ENCODE results near the gene MTFP1. TPM values are rescaled to one million over a fixed set of nuclear protein-coding genes. Genes with fewer than 3 reads are reported as not detected.

MTFP1 gene, protein sequence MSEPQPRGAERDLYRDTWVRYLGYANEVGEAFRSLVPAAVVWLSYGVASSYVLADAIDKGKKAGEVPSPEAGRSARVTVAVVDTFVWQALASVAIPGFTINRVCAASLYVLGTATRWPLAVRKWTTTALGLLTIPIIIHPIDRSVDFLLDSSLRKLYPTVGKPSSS
- 20.0 and 53.7 TPM in 2 replicates for total RNA-seq

DNA sequence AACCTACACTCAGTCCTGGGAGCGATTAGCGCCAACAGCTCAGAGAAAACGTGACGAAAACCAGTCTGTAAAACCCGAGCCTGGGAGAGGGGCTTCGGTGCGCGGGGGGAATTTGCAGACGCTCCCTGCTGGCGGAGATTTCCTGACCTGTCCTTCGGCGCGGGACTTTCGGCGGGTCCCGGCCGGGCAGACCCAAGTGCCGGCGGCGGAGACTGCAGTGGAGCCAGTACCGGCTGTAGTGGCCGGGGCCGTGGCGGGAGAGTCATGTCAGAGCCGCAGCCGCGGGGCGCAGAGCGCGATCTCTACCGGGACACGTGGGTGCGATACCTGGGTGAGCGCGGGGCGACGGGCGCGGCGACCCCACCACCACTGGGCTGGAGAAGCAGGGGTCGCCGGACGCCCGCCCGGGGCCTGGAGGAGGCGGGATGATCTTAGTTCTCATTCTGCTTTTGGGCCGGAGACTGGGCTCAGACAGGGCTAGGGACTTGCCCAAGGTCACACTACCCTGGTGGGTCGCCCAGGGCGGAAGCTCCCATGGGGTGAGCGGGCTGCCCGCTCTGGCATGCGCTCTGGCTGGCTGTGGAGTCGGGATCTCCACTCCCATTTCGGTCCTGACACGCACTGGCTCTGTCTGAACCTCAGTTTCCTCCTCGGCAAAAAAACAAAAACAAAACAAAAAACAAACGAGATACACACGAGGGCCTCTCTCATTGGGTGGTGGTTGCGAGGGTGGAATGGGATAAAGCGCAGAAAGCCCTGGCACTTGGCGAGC lies at the start of gene MTFP1:
Gene MTFP1 (plus strand): TSS at position 153 of the 772 bp plus-strand sequence. CDS start 112 bp downstream, at position 265.

DNA sequence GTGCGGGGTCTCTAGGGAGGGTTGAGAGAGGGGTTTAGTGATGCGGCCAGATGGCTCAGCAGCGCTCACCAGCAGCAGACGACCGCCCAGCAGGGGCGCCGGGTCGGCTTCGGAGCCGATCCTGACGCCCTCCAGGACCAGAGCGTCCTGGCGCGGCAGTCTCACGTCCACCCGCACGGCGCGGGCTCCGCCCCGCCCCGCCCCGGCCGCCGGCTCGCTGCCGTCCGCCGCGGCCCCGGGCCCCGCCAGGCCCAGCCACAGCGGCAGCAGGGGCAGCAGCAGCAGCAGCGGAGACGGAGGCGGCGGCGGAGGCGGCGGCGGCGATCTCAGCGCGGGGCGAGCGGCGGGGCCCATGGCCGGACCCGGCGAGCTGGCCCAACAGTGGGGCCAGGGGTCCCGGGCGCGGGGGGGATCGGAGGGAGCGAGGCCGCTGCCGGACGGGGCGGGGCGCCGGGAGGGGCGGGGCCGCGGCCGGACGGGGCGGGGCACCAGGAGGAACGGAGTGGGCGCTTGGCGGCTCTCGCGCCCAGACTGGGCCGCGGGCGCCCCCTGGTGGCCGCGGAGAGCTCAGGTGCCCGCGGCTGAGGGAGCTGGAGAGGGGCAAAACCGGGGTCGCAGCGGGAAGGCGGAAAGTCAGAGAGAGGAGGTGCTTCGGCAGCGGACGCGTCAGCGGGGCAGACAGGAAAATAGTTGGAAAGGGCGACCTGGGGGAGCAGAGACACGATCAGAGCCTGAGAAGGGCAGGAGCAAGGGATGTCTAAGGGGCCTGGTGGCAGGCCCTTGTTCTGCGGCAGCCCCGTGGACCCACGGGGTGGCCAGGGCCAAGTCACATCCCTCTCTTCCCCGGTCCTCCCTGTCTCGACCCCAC lies 38.4 kb upstream of the MTFP1 start, which contains the start of gene RNF215:
Gene RNF215 (minus strand): TSS at position 452 of the 868 bp plus-strand sequence. CDS start 98 bp downstream, at position 354.

DNA sequence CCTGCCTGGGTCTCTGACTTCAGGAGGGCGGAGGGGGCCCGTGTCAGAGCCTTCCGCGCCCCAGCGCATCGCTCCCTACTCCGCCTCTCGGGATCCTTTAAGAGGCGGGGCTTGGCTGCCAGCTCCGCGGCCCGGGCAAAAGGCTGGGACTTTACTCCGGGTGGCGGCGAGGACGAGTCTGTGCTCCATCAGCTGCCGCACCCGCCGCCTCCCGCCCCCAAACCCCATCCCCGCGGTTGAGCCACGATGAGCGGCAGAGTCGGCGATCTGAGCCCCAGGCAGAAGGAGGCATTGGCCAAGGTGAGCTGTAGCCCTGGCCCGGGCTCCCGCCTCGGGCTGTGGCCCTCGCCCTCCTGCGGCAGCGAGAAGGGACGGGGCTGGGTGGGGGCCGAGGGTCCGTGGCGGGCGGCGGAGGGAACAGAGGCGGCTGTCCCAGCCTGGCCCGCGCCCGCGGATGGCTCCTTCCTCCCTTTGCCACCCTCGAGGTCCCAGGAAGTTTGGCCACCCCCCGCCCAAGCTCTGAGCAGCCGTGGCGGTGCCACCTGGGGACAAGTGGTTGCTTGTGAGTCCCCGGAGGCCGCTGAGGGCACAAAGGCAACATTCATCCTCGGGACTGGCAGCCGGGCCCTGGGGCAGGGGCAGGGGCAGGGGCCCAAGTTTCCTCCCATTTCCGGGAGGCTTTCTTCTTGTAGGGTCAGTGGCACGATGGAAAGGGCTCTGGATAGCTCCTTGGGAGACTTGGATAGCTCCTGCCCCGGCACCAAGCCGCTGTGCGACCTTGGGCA lies 28.5 kb upstream of the MTFP1 start, which contains the start of gene SEC14L2:
Gene SEC14L2 (plus strand): TSS at position 148 of the 785 bp plus-strand sequence. CDS start 99 bp downstream, at position 247.

DNA sequence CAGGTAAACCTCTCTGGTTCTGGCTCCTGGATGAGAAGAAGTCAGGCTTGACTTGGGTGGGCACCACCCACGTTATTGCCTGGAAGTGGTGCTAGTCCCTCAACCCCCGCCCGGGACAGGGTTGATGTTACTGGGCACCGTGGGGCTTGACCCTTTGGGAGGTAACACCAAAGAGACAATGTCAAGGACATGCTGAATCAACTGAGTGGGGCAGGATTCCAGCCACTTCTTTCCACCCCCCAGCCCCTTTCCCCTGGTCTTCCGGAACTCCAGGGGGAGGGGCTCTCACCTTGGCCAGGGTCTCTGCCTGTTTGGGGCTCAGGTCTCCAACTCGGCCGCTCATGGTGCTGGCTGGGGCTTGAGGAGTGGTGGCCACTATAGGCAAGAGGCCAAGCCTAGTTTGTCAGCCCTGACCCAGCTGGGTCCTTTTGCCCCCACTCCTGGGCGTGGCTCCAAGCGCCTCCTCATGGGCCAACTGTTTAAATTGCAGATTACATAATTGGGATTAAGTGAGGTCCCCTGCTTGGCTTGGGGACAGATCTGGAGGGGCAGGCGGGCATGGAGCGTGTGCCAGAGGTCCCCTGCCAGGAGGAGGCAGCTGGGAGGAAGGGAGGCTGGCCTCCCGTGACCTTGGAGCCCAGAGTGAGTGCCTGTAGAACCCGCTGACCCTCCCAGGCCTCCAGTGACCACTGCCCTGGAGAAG lies 46.2 kb downstream of the MTFP1 start, which contains the start of gene SEC14L3:
Gene SEC14L3 (minus strand): TSS at position 402 of the 703 bp plus-strand sequence. CDS start 59 bp downstream, at position 343.

Other genes starting within 250 kb of the MTFP1 start
- 12.9 and 52.8 TPM in 2 replicates for gene LIF, start 179.0 kb upstream of the MTFP1 start, total RNA-seq
- gene OSM, start 158.9 kb upstream of the MTFP1 start, total RNA-seq: 0.13 TPM in 1 of 2 replicates, not detected in the other
- 8.1 and 8.9 TPM in 2 replicates for gene CASTOR1, start 136.3 kb upstream of the MTFP1 start, total RNA-seq
- 16.3 and 19.9 TPM in 2 replicates for gene TBC1D10A, start 98.8 kb upstream of the MTFP1 start, total RNA-seq
- gene SF3A1, start 68.9 kb upstream of the MTFP1 start, total RNA-seq: 24.3 and 63.7 TPM in 2 replicates
- 2.2 and 3.9 TPM in 2 replicates for gene CCDC157, start 68.8 kb upstream of the MTFP1 start, total RNA-seq
- gene RNF215, start 38.4 kb upstream of the MTFP1 start, total RNA-seq: 23.7 and 24.6 TPM in 2 replicates
- 7.0 and 77.6 TPM in 2 replicates for gene SEC14L2, start 28.8 kb upstream of the MTFP1 start, total RNA-seq
- gene SEC14L3, start 46.2 kb downstream of the MTFP1 start, total RNA-seq: not detected in 2 replicates
- gene SEC14L4, start 79.9 kb downstream of the MTFP1 start, total RNA-seq: not detected in 2 replicates
- gene SEC14L6, start 121.0 kb downstream of the MTFP1 start, total RNA-seq: not detected in 2 replicates
- not detected in 2 replicates for gene GAL3ST1, start 148.9 kb downstream of the MTFP1 start, total RNA-seq
- gene PES1, start 166.1 kb downstream of the MTFP1 start, total RNA-seq: 62.1 and 67.6 TPM in 2 replicates
- 23.3 and 35.7 TPM in 2 replicates for gene TCN2, start 181.4 kb downstream of the MTFP1 start, total RNA-seq
- 13.1 and 14.9 TPM in 2 replicates for gene SLC35E4, start 210.0 kb downstream of the MTFP1 start, total RNA-seq
- 5.4 and 7.1 TPM in 2 replicates for gene DUSP18, start 242.1 kb downstream of the MTFP1 start, total RNA-seq